ENCODE results near the gene RASAL2. TPM values are rescaled to one million over a fixed set of nuclear protein-coding genes. Genes with fewer than 3 reads are reported as not detected.

Gene RASAL2
- total RNA-seq: 17.3 TPM
- long read RNA-seq, partial matches to known transcripts: 16 of 25 reads
- long read RNA-seq, other reads (novel, unspliced or antisense): 9 of 25 reads

GRCh38 chr1:178093951-178094738 lies at the start of gene RASAL2:
Gene RASAL2 (plus strand): TSS chr1:178094104. CDS start chr1:178094493, 389 bp downstream.
- peak; percentile 92 for DNase-seq (ENCODE audit: low spot score)

DNA sequence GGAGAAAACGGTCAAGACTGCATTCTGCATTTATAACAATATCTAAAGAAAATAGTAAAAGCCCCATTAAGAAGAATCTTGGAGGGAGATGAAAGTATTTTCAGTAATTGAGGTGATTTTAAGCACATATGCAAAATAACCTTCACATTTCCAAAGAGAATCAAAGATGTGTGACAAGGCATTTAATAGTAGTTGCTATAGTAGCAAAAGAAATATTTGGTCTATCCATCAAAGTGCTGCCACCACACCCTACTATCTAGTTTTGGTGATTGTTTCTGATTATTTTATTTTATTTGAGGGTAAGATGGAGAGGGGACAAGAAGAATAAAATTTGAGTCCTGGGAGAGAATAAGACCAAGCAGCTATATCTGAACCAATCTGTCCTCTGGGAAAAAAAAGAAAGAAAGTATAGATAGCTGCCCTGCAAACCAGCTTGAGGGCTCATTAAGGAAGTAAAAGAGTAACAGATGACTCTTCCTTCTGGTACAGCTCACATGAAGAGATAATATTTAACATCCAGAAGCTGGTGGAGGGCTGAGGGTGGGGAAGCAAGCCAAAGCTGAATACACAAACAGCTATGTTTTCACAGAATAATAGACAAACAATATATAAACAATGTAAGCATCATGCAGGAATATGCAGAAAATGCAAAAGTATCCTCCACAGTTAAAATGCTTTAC lies 47.2 kb upstream of the RASAL2 start:
- DNase-seq (ENCODE audit: low spot score): no peak

GRCh38 chr1:178047403-178048093 lies 46.4 kb upstream of the RASAL2 start:
- DNase-seq (ENCODE audit: low spot score): no peak

GRCh38 chr1:178048426-178048825 lies 45.5 kb upstream of the RASAL2 start:
- no peak for DNase-seq (ENCODE audit: low spot score)

DNA sequence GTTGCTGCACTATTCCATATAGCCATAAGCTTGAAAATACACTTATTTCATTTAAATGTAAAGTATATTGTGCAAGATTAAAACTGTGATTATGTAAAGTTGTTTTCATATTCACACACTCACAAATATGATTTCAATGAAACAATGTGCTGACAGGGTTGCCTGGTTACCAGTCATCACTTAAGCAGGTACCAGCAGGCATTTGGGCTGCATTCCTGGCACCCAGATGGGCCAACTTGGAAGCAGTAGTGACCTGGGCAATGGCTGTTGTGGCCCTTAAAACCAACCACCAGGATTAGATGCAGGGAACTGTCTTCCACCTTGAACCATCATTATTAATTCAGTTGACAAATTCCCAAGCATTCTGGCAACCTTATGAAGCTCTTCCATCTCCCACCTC lies 45.0 kb upstream of the RASAL2 start:
- DNase-seq (ENCODE audit: low spot score): no peak

DNA sequence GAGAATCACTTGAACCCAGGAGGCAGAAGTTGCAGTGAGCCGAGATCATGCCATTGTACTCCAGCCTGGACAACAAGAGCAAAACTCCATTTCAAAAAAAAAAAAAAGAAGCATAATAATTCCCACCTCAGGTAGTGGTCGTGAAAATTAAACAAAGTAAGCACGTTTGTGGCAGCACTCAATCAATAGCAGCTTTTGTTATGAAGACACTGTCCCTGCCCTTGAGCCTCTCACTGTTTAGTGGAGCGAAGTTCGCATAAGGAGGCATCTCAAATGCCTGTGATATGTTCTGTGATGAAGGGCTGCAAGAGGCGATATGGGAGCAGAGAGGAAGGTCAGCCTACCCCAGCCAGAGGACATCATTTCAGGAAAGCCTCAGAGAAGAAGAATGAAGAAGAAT lies 43.8 kb upstream of the RASAL2 start:
- DNase-seq (ENCODE audit: low spot score): no peak

DNA sequence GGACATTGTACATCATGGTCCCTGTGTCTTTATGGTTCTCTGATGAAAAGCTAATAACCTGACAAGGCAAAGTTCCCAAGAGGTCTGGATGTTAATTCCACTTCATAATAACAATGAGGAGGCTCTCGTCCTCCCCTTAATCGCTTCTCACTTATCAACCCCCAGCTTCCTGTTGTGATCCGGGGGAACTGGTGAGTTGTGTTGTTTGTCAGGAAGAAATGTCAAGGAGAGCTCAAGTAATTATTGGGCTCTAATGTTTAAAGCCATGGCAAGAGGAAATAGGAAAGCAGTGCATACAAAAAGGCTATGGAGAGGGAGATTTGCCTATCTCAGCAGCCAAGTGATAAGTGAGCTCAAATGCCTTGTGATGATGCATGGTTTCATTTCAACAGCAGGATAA lies 42.8 kb upstream of the RASAL2 start:
- DNase-seq (ENCODE audit: low spot score): no peak

DNA sequence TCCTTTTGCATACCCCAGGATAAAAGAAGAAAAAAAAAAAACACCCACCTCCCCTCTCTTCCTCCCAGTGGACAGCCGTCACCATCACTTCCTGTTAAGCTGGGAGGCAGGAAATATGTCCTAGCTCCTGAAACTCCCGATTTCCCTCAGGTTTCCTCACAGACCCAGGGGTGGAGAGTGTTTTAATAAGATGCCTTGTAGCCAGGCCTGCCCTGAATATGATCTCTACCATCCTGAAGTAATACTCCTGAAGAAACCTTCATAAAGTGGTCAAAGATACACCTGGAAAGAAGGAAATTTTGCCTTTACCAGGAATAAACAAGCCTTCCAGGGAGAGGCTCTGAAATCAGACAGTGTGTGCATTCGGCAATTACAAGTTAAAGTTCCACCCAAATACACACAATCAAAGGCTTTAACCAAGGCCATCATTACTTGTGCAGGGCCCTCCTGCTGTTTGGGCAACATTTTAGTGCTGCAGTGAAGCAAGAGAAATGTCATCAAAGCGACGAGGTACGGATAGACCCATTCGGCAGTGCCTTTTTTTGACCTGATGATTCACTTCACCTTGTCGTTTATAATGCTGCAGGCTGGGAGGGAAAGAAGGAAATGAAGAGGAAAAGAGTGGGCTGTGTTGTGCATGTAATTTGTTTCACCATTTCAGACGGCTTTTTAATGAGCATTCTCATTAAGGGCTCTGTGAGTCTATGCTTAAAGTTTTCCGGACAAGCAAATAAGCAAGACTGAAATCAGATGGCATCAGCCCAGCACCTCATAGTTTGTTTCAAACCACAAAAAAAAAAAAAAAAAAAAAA lies 41.0 kb upstream of the RASAL2 start:
- DNase-seq (ENCODE audit: low spot score): no peak

- DNase-seq (ENCODE audit: low spot score): no peak
Observed at GRCh38 chr1:178055093-178055492, 38.8 kb upstream of the RASAL2 start.

DNA sequence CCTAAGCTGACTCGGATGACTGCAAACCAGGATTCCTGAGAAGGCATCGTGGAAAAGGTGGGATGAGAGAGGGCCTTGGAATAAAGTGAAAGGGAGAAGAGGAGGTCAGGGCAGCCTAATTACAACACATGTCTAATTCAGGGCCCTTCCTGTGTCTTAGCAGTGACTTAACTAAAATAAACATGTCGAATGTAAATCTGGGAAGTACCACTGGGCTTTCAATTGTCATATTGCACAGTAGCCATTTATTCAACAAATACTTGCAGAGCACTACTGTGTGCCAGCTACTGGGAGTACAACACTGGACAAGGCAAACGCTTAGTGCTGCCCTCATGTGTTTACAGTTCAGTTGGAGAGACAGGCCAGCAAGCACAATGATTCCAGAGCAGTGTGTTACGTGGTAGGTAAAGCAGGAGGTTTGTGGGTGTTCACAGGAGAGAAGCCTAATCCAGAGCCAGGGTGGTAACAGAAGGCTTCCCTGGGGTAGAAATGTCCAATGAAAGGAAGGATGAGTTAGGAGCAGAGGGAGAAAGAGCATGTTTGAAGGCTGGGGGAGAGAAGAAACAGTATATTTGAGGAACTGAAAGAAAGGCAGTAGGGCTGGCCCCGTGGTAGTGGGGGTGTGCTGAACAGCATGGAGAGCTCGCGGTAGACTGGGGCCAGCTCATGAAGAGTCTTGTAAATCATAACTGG lies 38.0 kb upstream of the RASAL2 start:
- no peak for DNase-seq (ENCODE audit: low spot score)

DNA sequence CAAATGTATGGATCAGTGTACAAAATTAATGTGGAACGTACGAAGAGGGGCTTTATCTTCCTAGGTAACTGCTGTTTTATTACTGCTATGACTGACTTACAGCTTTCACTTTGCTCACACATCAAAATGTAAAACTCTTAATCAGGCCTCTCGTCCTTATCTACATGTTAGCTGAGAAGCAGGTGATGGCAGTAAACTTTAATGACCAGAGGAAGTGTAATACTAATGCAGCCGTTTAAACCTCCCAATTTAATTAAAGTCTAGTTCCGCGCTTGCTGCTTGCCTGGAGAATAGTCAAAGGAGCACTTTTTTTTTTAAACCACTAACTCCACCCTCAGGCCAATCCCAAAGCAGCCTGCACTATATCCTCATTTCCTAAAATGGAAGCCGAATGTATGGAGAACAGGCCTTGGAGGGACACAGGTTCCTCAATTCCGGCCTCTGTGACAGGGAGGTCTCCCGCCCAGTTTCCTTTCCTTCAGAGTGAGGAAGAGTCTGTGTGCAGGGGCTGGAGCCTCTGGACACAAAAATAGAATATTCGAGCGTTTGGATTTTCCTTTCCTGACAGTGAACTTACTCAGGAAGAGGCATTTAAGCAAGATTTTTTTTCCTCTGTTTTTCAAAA lies 36.7 kb upstream of the RASAL2 start:
- DNase-seq (ENCODE audit: low spot score): no peak

GRCh38 chr1:178057912-178058534 lies 35.9 kb upstream of the RASAL2 start:
- no peak for DNase-seq (ENCODE audit: low spot score)

- no peak for DNase-seq (ENCODE audit: low spot score)
Observed at GRCh38 chr1:178060789-178061556, 32.9 kb upstream of the RASAL2 start.

DNA sequence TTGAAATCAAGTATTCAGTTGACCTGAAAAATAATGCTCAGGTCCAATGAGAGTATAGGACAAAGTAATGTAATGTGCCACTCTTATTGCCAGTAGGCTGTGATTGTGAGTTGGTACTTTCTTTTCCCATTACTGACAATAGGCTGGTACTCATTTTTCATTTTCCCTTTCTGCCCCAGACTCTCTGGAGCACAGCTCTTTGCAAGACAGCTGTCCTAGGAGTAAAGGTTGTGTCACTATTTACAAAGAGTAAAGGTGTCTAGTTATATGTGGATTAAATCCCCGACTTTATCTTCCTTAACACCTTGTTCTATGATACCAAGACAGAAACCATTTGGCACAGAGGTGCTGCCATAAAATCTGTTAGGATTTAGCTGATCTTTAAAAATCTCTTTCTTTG lies 32.3 kb upstream of the RASAL2 start:
- DNase-seq (ENCODE audit: low spot score): no peak

DNA sequence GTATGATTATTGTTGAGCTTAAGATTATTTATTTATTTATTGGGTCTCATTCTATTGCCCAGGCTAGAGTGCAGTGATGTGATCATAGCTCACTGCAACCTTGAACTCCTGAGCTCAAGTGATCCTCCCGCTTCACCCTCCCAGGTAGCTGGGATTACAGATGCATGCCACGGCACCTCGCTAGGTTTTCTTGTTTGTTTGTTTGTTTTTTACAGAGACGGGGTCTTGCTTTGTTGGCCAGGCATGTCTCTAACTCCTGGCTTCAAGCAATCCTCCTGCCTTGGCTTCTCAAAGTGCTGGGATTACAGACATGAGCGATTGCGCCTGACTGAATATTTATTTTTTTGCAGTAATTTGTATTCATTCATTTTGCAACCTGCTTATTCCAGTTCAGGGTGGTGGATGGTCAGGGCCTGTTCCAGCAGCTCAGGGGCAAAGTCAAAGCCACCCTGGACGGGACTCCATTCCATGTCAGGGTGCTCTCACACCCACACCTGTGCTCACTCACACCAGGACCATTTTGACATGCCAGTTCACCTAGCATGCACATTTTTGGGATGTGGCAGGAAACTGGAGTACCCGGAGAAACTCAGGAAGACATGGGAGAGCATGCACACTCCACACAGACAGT lies 29.6 kb upstream of the RASAL2 start:
- DNase-seq (ENCODE audit: low spot score): no peak

- DNase-seq (ENCODE audit: low spot score): no peak
Observed at GRCh38 chr1:178065250-178065649, 28.7 kb upstream of the RASAL2 start.

GRCh38 chr1:178066296-178066907 lies 27.5 kb upstream of the RASAL2 start:
- DNase-seq (ENCODE audit: low spot score): no peak
